ENCODE results near the gene STPG4.

- TF ChIP-seq EZH2 (IDR thresholded peaks at IDR 0.05) (no peak), POLR2AphosphoS5 (IDR thresholded peaks at IDR 0.05; ENCODE audit: borderline replicate concordance, low read depth, low read length) (no peak), FOXP2 (optimal IDR thresholded peaks at IDR 0.05; ENCODE audit: control extremely low read depth, extremely low read length, insufficient read depth) (no peak)
Measured at GRCh38 chr2:47129191-47129706, 25.9 kb downstream of the STPG4 start.

Data from SK-N-MC (cell line).